NK-92 (cell line): ENCODE results near the gene DTHD1.

Source experiments
- DNase-seq: peaks from one replicate; lab custom pipeline; 2025; ENCODE audit not compliant: unreplicated experiment; lab: John Stamatoyannopoulos, UW

The DTHD1 gene

DNA sequence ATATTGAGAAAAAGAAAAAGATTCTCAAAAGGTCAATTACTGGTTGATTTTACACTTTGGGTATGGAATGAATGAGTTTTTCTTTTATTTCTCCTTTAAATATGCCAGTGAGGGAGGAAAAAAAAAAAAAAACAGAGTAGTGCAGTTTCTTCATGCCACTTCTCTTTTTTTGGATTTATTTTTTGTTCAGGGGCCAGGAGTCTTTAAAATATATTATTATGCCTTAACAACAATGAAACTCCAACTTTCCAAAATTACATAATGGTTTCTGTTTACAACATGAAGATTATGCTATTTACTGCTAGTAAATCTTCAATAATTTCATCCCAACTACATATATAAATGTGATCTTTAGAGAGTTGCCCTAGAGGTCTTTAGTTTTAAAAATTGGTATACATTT is 31.9 kb downstream of the DTHD1 start:
- no peak for DNase-seq

DNA sequence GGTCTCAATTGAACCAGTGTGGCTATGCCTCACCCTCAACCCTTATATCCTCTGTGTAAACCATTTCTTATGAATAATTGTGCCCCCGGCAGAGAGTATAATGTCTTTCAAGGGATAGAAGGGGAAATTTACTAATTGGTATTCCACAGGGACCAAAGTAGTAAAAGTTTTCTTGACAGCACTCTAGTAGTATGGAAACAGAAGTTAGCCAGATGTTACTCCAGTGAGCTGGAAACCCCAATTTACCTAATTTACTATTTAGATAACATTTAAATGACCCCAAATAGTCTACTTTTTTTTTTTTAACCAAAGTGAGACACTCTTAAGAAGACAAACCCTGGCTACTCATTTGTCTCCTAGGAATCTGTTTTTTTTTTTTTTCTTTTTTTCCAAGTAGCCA is 32.3 kb downstream of the DTHD1 start:
- DNase-seq, result no peak

- no peak for DNase-seq
Observed at GRCh38 chr4:36316607-36317006, 35.2 kb downstream of the DTHD1 start.

GRCh38 chr4:36317721-36318120 is 36.3 kb downstream of the DTHD1 start:
- DNase-seq, result no peak

- DNase-seq, result no peak
Observed at GRCh38 chr4:36320117-36320896, 38.9 kb downstream of the DTHD1 start.

DNA sequence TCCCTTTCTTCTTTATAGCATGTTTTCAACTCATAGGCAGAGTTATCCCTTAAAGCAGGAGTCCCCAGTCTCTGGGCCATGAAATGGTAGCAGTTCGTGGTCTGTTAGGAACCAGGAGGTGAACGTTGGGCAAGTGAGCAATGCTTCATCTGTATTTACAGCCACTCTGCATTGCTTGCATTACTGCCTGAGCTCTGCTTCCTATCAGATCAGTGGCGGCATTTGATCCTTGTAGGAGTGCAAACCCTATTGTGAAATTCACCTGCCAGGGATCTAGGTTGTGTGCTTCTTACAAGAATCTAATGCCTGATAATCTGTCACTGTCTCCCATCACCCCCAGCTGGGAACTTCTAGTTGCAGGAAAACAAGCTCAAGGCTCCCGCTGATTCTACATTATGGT is 39.8 kb downstream of the DTHD1 start:
- DNase-seq, result no peak

- no peak for DNase-seq
Observed at GRCh38 chr4:36322921-36323354, 41.5 kb downstream of the DTHD1 start.

DNA sequence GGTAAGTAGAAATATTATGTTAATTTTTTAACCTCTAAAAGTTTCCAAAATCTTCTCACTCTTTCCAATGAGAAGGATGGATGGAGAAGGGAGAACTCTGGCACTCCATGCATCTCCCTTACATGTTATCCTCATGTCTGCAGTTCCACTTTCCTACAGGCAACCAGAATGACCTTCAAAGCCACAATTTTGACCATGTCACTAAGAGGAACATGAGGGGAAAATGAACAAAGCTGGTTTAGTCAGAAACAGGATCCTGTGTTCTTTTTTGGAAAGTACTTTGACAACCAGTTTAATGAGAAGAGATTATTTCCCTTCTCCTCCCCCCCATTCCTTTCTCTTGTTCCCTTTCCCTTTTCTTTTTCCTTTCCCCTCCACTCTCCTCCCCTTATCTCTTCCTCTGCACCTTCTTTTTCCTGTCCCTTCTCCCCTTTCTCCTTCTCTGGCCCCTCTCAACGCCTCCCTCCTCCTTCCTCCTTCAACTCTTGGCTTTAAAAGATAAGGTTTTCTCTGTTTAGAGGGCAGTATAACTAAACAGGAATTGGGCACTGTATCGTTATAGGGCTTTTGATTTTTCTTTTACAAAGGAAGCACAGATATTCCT is 42.5 kb downstream of the DTHD1 start:
- DNase-seq, result no peak

DNA sequence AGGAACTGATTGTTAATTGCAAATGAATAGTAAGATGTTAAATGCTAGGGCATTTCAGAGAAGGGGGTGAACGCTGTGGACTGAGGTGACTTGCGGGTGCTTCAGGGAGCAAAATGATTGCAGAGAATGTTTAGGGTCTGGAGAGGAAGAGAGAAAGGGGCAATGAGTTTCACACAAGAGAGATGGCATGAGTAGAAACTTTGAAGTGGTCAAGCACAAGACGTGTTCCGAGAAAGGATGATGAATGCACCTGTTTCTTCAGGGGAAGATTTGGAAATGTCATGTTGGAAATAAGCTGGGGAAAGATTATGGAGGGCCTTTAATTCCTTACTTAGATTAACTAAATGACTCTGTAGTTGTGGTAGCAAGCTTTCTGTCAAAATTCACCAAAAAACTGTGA is 43.4 kb downstream of the DTHD1 start:
- no peak for DNase-seq

GRCh38 chr4:36325499-36325898 is 44.1 kb downstream of the DTHD1 start:
- no peak for DNase-seq

DNA sequence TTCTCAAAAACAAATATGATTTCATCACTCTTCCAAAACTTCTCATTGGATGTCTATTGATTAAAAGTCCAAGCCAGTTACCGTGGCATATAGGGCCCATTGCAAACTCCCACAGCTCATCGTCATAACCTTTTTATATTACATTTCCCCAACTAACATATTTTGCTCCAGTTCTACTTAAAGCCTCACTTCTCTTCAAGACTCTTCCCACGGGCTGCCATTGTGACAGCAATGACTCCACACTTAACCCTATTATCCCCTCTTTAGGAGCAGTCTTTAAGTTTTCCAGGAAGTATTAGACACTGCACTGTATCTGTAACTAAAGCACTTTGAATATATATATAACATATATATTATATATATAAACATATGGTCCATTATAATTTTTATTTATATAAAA is 44.5 kb downstream of the DTHD1 start:
- DNase-seq, result no peak

DNA sequence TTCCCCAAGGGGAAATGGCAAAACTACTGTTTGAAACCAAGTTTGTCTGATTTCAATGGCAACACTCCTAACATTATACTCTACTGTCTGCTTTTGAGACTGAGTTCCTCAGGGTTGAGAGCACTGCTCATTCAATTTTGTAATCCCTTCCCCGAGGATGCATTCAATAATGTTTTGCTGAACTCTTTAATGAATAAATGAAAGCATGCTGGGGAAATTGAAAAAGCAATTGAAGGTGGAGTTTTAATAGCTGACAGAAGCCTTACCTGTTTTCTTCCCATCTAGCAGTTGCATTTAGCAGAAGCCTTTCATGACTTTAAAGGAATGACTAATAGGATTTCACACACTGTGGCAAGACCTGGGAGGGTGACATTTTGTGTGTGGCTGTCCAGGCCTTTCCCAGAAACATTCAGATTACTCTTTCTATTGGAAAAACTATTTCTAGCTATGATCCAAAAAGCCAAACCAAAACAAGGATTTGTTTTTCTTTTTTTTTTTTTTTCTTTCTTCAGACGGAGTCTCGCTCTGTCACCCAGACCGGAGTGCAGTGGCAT is 45.1 kb downstream of the DTHD1 start:
- DNase-seq, result no peak

- DNase-seq, result no peak
Observed at GRCh38 chr4:36327400-36327799, 46.0 kb downstream of the DTHD1 start.

GRCh38 chr4:36328130-36328529 is 46.7 kb downstream of the DTHD1 start:
- DNase-seq, result no peak

GRCh38 chr4:36329228-36329627 is 47.8 kb downstream of the DTHD1 start:
- DNase-seq, result no peak

- no peak for DNase-seq
Observed at GRCh38 chr4:36330796-36331195, 49.4 kb downstream of the DTHD1 start.

GRCh38 chr4:36332023-36332781 is 50.8 kb downstream of the DTHD1 start:
- DNase-seq, result no peak

GRCh38 chr4:36332782-36333131 is 51.3 kb downstream of the DTHD1 start:
- no peak for DNase-seq

DNA sequence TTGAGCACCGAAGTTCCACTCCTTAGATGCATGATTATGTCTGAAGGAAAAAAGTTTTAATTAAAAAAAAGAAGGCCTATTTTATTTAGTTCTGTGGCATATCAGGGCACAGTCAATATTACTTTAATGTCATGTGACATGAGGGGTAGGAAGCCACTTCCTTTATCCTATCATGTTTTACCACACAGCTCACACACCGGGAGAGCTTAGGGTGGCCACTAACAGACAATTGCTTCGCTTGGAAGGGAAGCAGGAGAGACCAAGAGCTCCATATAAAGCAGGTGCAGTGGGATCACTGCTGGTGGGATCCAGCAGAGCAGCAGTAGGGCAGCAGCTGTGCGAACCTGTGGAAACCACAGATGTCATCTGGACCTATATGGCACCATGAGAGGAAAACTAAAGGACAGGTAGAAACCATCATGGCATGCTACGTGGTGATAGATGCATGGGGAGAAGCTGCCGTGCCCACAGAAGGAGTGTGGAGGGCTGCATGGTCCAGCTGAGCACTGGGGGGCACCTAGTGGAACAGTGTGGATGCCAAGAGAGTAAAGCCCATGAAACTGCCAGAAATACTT is 52.0 kb downstream of the DTHD1 start:
- DNase-seq, result no peak

GRCh38 chr4:36337665-36338185 is 56.3 kb downstream of the DTHD1 start:
- no peak for DNase-seq

DNA sequence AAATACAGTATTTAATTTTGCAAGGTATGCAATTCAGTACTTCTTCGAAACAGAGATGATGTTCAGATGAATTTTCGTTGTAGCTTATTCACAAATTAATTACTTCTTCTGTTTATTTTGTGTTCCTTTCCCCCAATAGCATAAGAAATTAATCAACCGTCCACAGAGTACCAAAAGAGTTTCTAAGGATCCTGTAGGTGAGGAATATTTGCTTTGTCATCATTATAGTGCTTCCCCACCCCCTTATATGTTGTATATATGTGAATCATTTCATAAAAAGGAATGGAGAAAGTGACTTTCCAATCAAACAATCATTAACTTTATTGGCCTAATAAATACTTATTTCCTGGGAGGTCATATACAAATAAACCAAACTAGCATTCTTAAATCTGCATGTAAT is 57.6 kb downstream of the DTHD1 start:
- no peak for DNase-seq
